HG02678 (cell line): ENCODE measurements around the gene MEGF11.

ENCODE experiments used
- ATAC-seq: cut with Tn5 transposase; IDR thresholded peaks from one replicate; pipeline ENCODE4 v1.9.1; 2021; ENCODE audit warnings: mild to moderate bottlenecking, moderate library complexity; ENCODE audit not compliant: unreplicated experiment

Gene MEGF11

GRCh38 chr15:65956899-65957298, 296.7 kb downstream of the MEGF11 start:
- no peak for ATAC-seq

- no peak for ATAC-seq
Observed at GRCh38 chr15:65956307-65956706, 297.2 kb downstream of the MEGF11 start.

- no peak for ATAC-seq
Observed at GRCh38 chr15:65954289-65954741, 299.2 kb downstream of the MEGF11 start.

GRCh38 chr15:65953622-65954021, 299.9 kb downstream of the MEGF11 start:
- no peak for ATAC-seq

- ATAC-seq, result no peak
Observed at GRCh38 chr15:65952391-65953053, 301.0 kb downstream of the MEGF11 start.

- no peak for ATAC-seq
Observed at GRCh38 chr15:65951007-65951406, 302.5 kb downstream of the MEGF11 start.

GRCh38 chr15:65949491-65949890, 304.1 kb downstream of the MEGF11 start:
- ATAC-seq, result no peak

- no peak for ATAC-seq
Observed at GRCh38 chr15:65949011-65949410, 304.5 kb downstream of the MEGF11 start.

GRCh38 chr15:65948383-65948782, 305.2 kb downstream of the MEGF11 start:
- ATAC-seq, result no peak

- no peak for ATAC-seq
Observed at GRCh38 chr15:65947041-65947440, 306.5 kb downstream of the MEGF11 start.

GRCh38 chr15:65945616-65946015, 307.9 kb downstream of the MEGF11 start:
- ATAC-seq, result no peak

- no peak for ATAC-seq
Observed at GRCh38 chr15:65944404-65944803, 309.1 kb downstream of the MEGF11 start.

GRCh38 chr15:65942436-65942835, 311.1 kb downstream of the MEGF11 start:
- ATAC-seq, result no peak

GRCh38 chr15:65940618-65940909, 313.0 kb downstream of the MEGF11 start:
- ATAC-seq, result no peak

GRCh38 chr15:65939901-65940617, 313.5 kb downstream of the MEGF11 start:
- ATAC-seq, result no peak

- no peak for ATAC-seq
Observed at GRCh38 chr15:65938604-65939003, 314.9 kb downstream of the MEGF11 start.

- ATAC-seq, result no peak
Observed at GRCh38 chr15:65937476-65937875, 316.1 kb downstream of the MEGF11 start.

GRCh38 chr15:65937054-65937453, 316.5 kb downstream of the MEGF11 start:
- ATAC-seq, result no peak

- ATAC-seq, result no peak
Observed at GRCh38 chr15:65936282-65936681, 317.3 kb downstream of the MEGF11 start.

- ATAC-seq, result no peak
Observed at GRCh38 chr15:65935391-65935790, 318.2 kb downstream of the MEGF11 start.

- no peak for ATAC-seq
Observed at GRCh38 chr15:65931221-65931620, 322.3 kb downstream of the MEGF11 start.

- no peak for ATAC-seq
Observed at GRCh38 chr15:65930134-65930533, 323.4 kb downstream of the MEGF11 start.

GRCh38 chr15:65929573-65929972, 324.0 kb downstream of the MEGF11 start:
- ATAC-seq, result no peak
